GM12874 (cell line): Measurements from ENCODE around the gene NEURL1.

Source experiments
- CTCF ChIP-seq: IDR thresholded peaks from 2 replicates; pipeline ENCODE4 v1.5.1; 2011; ENCODE audit warnings: low read depth, mild to moderate bottlenecking, control low read depth, low read length, moderate library complexity; ENCODE audit not compliant: insufficient read depth

The NEURL1 gene

DNA sequence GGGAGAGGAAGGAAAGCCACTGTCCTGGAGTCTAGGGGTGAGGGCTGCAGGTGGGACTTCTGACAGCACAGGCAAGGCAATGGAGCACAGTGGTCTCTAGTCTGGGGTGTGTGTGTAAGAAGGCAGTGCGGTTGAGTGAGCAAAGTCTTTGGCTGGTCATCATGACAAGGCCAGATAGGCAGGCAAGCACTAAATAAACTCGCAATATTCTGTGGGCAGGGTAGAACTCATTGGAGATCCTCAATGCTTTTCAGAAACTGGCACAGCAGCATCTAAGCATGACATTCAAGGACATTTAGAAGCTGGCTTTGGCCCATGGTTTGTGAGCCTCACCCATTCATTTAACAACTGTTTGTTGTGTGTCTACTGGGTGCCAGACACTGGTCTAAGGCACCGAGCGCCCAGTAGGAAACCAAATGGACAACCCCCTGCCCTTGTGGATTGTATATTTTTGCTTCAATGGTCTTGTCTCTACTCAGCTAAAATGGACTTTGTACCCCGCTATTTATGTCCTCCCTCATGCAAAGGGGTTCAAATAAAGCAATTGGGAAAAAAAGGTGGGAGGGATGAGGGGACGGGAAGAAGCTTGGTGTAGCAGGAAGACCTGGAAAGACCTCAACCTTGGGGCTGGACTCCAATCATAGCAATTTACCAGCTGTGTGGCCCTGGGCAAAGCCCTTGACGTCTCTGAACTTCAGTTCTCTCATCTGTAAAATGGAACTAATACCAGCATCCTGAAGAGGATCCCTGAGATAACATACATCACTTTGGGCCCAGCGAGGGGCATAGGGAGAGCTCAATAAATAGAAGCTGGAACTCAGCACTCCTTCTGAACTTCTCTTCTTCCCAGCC, 116.0 kb downstream of the NEURL1 start:
- no peak for TF ChIP-seq CTCF

DNA sequence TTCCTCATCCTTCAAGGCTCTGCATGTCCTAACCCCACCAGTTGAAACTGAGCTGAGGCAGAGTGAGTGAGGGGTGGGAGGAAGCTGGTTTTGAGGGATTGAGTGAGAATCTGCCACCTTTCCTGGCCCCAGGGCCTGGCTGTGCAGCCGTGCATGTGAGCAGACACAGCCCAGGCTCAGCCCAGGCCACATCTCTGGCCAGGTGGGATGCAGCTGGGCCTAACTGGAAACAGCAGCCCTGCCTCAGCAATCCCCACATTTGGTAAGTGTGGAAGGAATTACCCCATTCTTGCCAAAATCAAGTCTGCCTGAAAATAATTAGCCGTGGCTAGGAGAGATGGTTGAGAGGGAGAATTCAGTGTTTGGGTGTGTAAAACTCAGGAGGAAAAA, 116.6 kb downstream of the NEURL1 start:
- TF ChIP-seq CTCF = no peak

DNA sequence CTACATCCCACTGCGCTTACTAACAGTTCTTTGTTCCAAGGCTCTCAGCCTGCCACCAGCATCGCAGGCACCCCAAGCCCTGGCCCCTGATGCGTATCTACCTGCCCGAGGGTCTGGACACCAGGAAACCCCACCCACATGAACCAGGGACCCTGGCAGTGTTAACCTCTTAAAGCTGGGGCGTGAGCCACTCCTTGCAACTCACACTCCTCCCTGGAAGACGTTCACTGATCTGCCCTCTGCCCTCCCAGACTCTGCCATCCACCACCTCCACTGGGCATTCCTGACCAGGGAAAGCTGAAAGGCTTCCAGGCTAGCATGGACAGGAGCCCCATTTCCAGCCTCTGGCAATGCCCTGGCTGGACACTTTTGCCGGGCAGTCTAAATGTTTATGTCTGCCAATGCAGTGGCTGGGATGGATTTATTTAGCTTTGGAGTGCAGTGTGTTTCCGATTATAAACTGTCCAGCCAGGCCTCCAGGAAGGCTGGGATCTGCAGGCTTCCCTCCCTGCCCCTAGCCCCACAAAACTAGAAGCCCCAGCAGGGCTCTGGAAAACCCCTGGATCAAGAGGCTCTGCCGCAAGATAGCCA, 117.5 kb downstream of the NEURL1 start:
- no peak for TF ChIP-seq CTCF

DNA sequence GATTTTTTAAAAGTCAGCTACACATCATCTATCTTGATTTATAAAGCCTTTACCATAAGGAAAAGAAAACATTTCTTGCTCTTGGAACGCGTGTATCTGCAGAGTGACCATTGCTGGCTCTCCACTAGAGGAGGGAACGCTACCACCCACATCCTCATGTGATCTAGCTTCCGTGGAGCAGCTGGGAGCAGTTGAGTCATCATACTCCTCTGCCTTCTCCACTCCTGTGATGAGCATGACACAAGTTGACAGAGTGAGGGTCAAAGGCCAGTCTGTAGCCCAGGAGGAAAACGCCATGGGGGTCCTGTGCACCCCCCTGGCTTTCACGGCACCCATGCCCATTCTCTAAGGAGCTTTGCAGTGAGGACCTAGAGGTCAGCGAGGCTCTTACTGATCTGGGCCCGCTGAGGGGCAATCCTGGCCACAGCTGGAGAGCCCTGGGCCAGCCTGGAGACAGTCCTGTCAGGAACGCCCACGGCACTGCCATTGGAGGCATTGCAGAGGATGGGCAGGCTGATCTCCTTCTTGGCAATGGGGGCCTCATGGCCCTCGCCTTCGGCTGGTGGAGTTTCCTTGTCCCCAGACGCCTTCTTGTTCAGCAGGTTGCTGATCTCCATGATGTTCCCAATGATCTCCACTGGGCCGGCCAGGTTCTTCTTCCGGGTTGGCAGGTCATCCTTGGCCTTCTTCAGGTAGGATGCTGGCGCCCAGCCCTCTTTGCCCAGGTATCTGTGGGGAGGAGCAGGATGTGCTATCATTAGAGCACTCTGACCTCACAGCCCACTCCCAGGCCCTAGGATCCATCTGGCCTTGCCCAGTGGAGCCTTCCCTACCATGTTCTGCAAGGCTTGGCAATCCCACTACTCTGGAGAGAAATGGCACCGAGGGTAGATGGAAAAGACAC, 119.2 kb downstream of the NEURL1 start:
- no peak for TF ChIP-seq CTCF

DNA sequence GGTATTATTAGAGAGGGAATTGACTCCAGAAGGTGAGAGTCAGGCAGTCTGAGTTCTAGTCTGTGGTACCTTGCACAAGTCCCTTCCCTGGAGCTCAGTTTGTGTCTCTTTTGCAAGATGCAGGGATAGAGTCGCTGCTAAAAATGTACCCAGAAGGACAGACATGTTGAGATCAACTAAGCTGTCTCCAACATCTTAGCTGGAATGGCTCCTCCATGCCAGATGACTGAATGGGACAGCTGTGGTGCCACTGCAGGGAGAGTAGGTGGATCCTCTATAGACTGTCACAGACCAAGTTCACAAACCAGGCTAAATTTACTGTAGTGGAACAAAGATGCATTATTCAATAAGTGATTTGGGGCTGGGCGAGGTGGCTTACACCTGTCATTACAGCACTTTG, 120.1 kb downstream of the NEURL1 start:
- TF ChIP-seq CTCF = no peak

DNA sequence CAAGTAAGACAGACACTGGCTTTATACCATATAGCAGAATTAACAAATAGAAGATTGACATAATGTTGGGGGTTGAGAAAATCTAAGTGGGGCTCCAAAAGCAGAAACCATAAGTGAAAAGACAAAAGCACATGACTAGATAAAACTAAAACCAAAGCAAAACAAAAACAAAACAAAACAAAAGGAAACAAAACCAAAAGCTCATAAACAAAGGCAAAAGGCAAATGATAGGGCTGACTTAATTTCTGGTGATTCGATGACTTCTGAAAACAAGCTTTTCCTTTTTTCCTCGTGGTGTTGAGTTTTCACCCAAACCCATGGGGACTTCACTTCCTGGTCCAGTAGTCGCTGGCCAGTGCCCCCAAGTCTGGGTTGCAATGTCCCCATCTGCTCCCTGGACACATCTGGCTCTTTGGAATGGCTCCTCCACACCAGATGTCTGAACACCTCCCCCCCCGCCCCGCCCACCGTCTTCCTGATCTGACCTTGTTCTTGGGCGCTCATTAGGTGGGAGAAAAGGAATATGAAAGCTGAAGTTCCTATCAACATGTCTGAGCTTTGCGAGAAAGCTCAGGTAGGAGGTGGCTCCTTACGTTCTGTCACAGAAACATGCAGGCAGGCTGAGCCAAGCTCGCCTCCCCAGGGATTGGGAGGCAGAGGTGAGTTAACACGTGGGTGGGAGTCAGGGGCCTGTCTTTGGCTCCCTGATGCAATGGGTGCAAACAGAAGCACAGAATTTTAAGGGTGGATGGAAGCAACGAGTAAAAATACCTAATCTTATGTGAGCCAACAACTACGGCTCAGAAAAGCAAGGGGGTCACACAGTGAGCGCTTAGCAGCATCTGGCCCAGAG, 121.0 kb downstream of the NEURL1 start:
- no peak for TF ChIP-seq CTCF
